ENCODE results near the gene PANK4.

The PANK4 gene

GRCh38 chr1:2458687-2459086, 67.7 kb downstream of the PANK4 start:
- no peak for TF ChIP-seq CTCF (IDR thresholded peaks at IDR 0.05; ENCODE audit: low read depth, low read length)

More at GRCh38 chr1:2458687-2459086, 67.7 kb downstream of the PANK4 start:
- no peak overlapping the region for H3K4me3 ChIP-seq (ENCODE audit: low read depth, low read length)

All from WI38 (cell line).